Colonic mucosa (tissue), 4 donors: ENCODE measurements around the gene SCAMP1. TPM values are rescaled to one million over a fixed set of nuclear protein-coding genes. Genes with fewer than 3 reads are reported as not detected.
A peak's percentile ranks its signal among the peaks of the same experiment; 100 is the strongest.

Experiments
- DNase-seq: peaks from one replicate; pipeline ENCODE4 v3.0.0-alpha.2; 2020
- H3K27ac ChIP-seq: fragments of 200-600 bp; one replicate; pipeline ENCODE4 v1.8.0; 2021
- H3K27me3 ChIP-seq: fragments of 200-600 bp; one replicate; pipeline ENCODE4 v1.8.0; 2021
- H3K36me3 ChIP-seq: fragments of 200-600 bp; one replicate; pipeline ENCODE4 v1.8.0; 2021
- H3K4me1 ChIP-seq: fragments of 200-600 bp; one replicate; pipeline ENCODE4 v1.8.0; 2021; ENCODE audit warnings: mild to moderate bottlenecking
- H3K4me3 ChIP-seq: fragments of 200-600 bp; one replicate; pipeline ENCODE4 v1.8.0; 2021
- H3K9ac ChIP-seq, 2 donors: one replicate each; pipeline ENCODE4 v1.7.0; 2013; ENCODE audit warnings: control low read depth in 2 of 2, low read depth in 2 of 2, low read length in 2 of 2
- H3K9me3 ChIP-seq: fragments of 200-600 bp; one replicate; pipeline ENCODE4 v1.8.0; 2021
- CTCF ChIP-seq: fragments of 200-600 bp; IDR thresholded peaks from one replicate; pipeline ENCODE4 v1.8.0; 2022; ENCODE audit warnings: antibody characterized with exemption, mild to moderate bottlenecking
- intact Hi-C: fragments of 100-400 bp; cut with DNase I; formaldehyde crosslinking; loops from one replicate; pipeline ENCODE4 v1.14.1; 2022
- total RNA-seq, 2 donors: library from RNA; stranded (reverse); fragmentation: NEBNext Ultra II Directional in 1 of 2; extraction: Animal tissue kit (Norgen Biotek cat#: 25700) in 1 of 2; gene quantifications; one replicate each; pipeline ENCODE4 v1.2.1, GENCODE V29; 2021
- donor health status: healthy.
- donor health status: DM: no; HTN: no; CAD: no.
- donor health status: DM: no; HTN: no; CAD: no.

SCAMP1 gene
- total RNA-seq, 2 donors from 2014 or later: 26.4 to 53.5 TPM

- peak; percentile 11 for DNase-seq
- no peaks in the 10 kb centered on the region for H3K9me3 ChIP-seq
- H3K27me3 ChIP-seq: no peaks in the 10 kb centered on the region
- H3K27ac ChIP-seq: no peak overlapping the region
- TF ChIP-seq CTCF: no peak
- intact Hi-C loops: no loop called here
- no peak overlapping the region for H3K9ac ChIP-seq
- H3K4me1 ChIP-seq: no peaks in the 10 kb centered on the region
- H3K4me3 ChIP-seq: no peak overlapping the region
- no peaks in the 10 kb centered on the region for H3K36me3 ChIP-seq
These were observed 135.4 kb downstream of the SCAMP1 start for GRCh38 chr5:78495800-78496199.

- Histone ChIP-seq H3K36me3 (no peaks in the 10 kb centered on the region), H3K4me3 (no peak overlapping the region), H3K9me3 (no peaks in the 10 kb centered on the region), H3K4me1 (no peaks in the 10 kb centered on the region), H3K9ac (no peak overlapping the region), H3K27me3 (no peaks in the 10 kb centered on the region), H3K27ac (no peak overlapping the region)
- intact Hi-C loops: no loop called here
- TF ChIP-seq CTCF: no peak
- peak; percentile 5 for DNase-seq
These were observed 136.0 kb downstream of the SCAMP1 start for GRCh38 chr5:78496373-78496772.

- peak; percentile 10 for DNase-seq
- TF ChIP-seq CTCF: no peak
- H3K27ac ChIP-seq: no peak overlapping the region
- H3K4me3 ChIP-seq: no peak overlapping the region
- H3K4me1 ChIP-seq: no peaks in the 10 kb centered on the region
- H3K36me3 ChIP-seq: no peaks in the 10 kb centered on the region
- H3K9ac ChIP-seq: no peak overlapping the region
- H3K27me3 ChIP-seq: no peaks in the 10 kb centered on the region
- H3K9me3 ChIP-seq: no peaks in the 10 kb centered on the region
- intact Hi-C loops: no loop called here
These were observed 137.4 kb downstream of the SCAMP1 start for GRCh38 chr5:78497573-78498533.

GRCh38 chr5:78499485-78499884, 139.1 kb downstream of the SCAMP1 start:
- Histone ChIP-seq H3K9ac (no peak overlapping the region), H3K36me3 (no peaks in the 10 kb centered on the region), H3K9me3 (no peaks in the 10 kb centered on the region), H3K4me1 (no peaks in the 10 kb centered on the region), H3K27ac (no peak overlapping the region), H3K4me3 (no peak overlapping the region), H3K27me3 (no peaks in the 10 kb centered on the region)
- intact Hi-C loops: no loop called here
- DNase-seq: no peak
- no peak for TF ChIP-seq CTCF

- Histone ChIP-seq H3K4me3 (no peak overlapping the region), H3K9ac (no peak overlapping the region), H3K4me1 (no peaks in the 10 kb centered on the region), H3K36me3 (no peaks in the 10 kb centered on the region), H3K9me3 (no peaks in the 10 kb centered on the region), H3K27me3 (no peaks in the 10 kb centered on the region), H3K27ac (no peak overlapping the region)
- TF ChIP-seq CTCF: no peak
- DNase-seq: peak; percentile 7
- intact Hi-C loops: no loop called here
These were observed 139.6 kb downstream of the SCAMP1 start for GRCh38 chr5:78500028-78500427.
